Loucy (cell line): ENCODE data around the gene FBXO31.

ENCODE experiments used
- CTCF ChIP-seq: fragments of 200-600 bp; sonication (generic); conservative IDR thresholded peaks from 2 replicates; pipeline ENCODE4 v1.5.1; 2014; ENCODE audit warnings: mild to moderate bottlenecking, antibody characterized with exemption, low read length
- EZH2phosphoT487 ChIP-seq: fragments of 200-600 bp; IDR thresholded peaks from 2 replicates; pipeline ENCODE4 v1.6.1; 2018; ENCODE audit warnings: antibody characterized with exemption, mild to moderate bottlenecking, moderate library complexity, borderline replicate concordance

- TF ChIP-seq CTCF (no peak), EZH2phosphoT487 (no peak)
Measured at GRCh38 chr16:87345726-87346424, 37.7 kb downstream of the FBXO31 start.
